ENCODE measurements around the gene RREB1.

Gene RREB1

DNA sequence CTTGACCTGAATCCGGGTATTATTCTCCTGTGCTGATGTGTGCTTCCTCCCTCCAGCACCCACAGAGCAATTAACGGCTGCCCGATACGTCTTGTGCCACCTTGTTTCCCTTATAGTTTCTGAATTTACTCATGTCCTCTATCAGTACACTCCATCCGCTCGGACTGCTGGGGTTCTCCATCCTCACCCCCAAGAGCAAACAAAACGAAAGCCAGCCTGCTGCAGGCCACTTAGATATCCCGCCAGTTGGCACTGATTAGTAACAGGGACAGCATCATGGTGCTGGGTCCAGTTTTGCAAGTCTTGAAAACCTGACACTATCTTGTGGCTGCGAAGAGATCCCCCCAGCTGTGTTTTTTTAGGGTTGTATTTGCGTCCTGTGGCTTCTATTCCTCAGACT lies 133.4 kb downstream of the RREB1 start:
- in situ Hi-C loops (cut with HindIII; ENCODE audit: low sequenced_read_pairs), result no loop called here

DNA sequence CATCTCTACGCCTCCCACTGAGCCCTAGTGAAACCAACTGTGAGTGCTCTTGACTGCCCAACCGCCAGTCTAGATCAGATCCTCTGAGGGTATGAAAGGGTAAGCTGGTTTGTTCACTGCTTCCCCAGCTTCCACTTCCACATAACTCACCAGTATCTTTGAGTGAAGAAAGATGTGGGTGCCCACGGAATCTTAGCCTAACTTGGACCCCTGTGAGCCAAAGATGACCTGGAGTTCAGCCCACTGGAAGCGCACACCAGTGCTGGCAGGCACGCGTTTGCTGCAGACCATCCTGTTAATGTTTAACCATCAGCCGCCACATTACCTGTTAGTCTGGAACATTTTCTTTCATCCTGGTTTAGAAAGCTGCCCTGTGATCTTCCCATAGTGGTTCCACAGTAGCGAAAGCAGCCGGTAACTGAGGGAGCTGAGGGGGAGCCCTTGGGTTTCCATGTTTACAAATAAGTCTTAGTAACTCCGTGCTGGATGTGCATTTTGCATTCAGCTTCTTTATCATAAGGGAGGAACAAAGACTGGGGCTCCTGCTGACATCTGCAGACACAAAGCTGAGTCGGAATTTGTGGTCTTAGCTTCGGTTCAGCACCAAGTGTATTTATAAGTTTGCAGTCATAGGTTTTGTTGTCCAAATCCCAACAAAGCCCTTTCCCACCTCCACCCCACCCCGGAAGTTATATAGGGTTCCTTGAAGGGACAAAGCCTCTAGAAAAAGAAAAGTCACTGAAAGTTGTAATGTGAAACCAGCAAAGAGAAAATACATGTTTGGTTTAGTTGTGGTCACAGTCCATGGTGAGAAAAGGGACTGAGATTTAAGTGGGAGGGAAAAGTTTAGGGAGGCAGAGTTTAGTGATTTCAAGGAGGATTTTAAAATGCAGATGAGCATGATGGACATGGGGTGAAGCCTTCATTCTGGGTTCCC lies 134.2 kb downstream of the RREB1 start:
- in situ Hi-C loops (cut with HindIII; ENCODE audit: low sequenced_read_pairs), result no loop called here

DNA sequence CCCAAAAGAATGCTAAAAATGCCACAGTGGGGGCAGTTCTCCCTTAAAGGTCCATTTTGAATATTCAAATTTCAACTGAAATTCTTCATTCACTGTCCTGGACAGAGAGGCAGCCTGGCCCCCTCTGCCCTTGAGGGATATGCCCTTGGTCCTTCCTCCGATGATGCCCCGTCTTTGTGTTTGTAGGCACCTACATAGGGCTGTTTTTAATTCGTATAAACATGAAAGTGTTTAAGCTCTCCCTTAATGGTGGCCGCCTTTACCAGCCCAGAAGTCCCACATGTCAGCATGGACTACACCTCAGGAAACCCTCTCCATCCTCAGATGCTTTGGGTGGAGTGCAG lies 135.0 kb downstream of the RREB1 start:
- in situ Hi-C loops (cut with HindIII; ENCODE audit: low sequenced_read_pairs), result no loop called here

- in situ Hi-C loops (cut with HindIII; ENCODE audit: low sequenced_read_pairs), result no loop called here
Measured at GRCh38 chr6:7243179-7243981, 135.6 kb downstream of the RREB1 start.

DNA sequence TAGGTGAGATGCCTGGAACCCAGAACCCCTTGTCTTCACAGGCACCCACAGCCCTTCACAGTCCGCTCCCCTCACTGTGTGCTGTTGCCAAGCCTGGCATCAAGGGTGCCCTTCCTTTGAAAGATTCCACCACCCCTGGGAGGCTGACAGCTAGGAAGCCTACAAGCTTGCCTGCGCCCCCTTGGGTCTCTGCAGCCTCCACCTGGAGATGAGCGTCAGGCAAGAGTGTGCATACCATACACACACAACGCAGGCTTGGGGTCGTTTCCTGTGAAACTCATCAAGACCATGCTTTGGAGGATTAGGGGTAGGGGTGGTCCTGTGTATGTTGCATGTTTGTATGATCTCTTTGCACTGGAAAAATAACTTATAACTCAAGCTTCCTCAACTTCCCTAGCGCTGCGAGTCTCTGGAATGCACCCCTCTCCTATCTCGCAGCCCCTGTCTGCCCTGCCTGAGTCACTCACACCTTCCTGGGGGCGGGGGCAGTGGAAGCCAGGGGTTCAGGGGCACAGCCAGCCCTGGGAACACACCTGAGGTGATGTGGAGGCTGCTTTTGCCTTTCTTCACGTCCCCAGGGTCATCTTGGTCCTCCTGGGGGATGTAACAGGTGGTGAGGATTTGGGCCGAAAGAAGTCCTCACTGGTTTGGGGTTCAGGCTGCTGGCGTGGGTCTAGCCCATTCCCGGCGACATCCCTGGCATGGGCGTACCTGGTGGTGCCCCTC lies 138.1 kb downstream of the RREB1 start:
- in situ Hi-C loops (cut with HindIII; ENCODE audit: low sequenced_read_pairs), result no loop called here

- in situ Hi-C loops (cut with HindIII; ENCODE audit: low sequenced_read_pairs), result no loop called here
Measured at GRCh38 chr6:7246401-7247178, 138.8 kb downstream of the RREB1 start.

DNA sequence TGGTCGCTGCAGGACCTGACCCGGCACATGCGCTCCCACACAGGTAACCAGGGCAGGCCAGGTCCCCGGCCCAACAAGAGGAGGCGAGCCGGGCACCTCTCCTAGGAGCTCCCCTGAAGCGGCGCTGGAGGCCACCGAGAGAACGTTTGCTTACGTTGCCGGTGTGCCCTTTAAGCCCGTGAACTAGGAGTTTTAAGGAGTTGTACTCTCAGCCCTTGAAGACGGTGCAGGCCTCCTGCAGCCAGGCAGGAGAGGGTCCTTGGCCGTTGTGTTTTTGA lies 139.4 kb downstream of the RREB1 start:
- in situ Hi-C loops (cut with HindIII; ENCODE audit: low sequenced_read_pairs), result no loop called here

DNA sequence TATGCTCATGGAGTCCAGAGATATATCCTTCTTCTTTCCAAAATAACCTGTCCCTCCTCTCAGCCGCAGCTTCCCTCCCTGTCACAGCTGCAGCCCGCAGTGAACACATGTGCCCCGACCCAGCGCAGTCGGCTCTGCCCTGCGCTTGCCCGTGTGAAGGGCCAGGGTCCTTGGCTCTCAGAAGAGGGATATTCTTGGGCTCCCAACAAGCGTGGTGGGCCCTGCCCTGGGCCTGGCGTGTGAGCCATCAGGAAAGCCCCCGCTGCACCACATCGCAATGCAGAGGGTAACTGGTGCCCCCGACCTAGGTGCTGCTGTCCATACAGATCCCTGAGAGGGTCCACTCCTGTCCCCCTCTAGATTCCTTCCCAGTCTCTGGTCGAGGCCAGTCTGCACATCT lies 140.1 kb downstream of the RREB1 start:
- in situ Hi-C loops (cut with HindIII; ENCODE audit: low sequenced_read_pairs), result no loop called here

- in situ Hi-C loops (cut with HindIII; ENCODE audit: low sequenced_read_pairs), result no loop called here
Measured at GRCh38 chr6:7249391-7249790, 141.6 kb downstream of the RREB1 start.

- in situ Hi-C loops (cut with HindIII; ENCODE audit: low sequenced_read_pairs), result no loop called here
Measured at GRCh38 chr6:7249946-7250643, 142.3 kb downstream of the RREB1 start.

- in situ Hi-C loops (cut with HindIII; ENCODE audit: low sequenced_read_pairs), result no loop called here
Measured at GRCh38 chr6:7250812-7251211, 143.1 kb downstream of the RREB1 start.

DNA sequence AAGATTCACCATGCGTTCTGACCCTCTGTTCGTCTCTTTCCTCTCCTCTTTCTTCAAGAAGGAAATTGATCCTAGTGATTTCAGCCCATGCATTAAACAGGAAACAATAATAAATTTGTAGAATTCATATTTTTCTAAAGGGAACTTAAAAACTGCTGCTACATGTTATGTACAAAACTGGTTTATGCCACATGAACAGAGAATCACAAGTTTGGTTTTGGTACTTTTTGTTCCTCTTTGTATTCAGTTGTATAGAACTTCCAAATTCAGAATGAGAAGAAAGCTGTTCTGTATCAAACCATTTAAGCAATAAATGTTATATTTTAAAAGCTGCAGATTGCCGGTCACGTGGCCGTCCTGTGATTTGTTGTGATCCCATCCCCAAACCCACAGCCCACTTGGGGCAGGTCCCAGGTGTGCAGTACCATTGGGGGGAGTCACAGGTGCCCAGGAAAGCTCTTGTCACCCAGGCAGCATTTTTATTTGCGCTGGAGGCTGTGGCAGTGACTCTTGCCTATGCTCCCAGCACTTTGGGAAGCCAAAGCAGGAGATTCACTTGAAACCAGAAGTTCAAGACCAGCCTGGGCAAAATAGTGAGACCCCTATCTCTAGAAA lies 144.0 kb downstream of the RREB1 start:
- in situ Hi-C loops (cut with HindIII; ENCODE audit: low sequenced_read_pairs), result no loop called here

- in situ Hi-C loops (cut with HindIII; ENCODE audit: low sequenced_read_pairs), result no loop called here
Measured at GRCh38 chr6:7252390-7252789, 144.6 kb downstream of the RREB1 start.

GRCh38 chr6:7254980-7255835 lies 147.4 kb downstream of the RREB1 start:
- in situ Hi-C loops (cut with HindIII; ENCODE audit: low sequenced_read_pairs), result no loop called here

DNA sequence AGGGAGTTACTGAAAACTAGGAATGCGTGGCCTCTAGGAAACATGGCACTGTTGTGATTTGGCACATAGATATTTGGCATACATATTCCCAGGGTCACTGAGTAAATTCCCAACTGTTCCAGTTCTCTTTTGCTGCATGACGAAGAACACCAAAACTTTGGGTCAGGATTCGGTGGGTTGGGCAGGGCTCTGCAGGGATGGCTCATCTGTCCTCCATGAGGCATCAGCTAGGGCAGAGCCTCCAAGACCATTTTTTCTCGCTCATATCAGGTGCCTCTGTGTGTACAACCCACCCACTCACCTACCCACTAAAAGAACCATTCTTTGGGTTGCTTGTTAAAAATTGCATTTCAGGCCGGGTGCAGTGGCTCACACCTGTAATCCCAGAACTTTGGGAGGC lies 148.2 kb downstream of the RREB1 start:
- in situ Hi-C loops (cut with HindIII; ENCODE audit: low sequenced_read_pairs), result no loop called here

- in situ Hi-C loops (cut with HindIII; ENCODE audit: low sequenced_read_pairs), result no loop called here
Measured at GRCh38 chr6:7256785-7257184, 149.0 kb downstream of the RREB1 start.

DNA sequence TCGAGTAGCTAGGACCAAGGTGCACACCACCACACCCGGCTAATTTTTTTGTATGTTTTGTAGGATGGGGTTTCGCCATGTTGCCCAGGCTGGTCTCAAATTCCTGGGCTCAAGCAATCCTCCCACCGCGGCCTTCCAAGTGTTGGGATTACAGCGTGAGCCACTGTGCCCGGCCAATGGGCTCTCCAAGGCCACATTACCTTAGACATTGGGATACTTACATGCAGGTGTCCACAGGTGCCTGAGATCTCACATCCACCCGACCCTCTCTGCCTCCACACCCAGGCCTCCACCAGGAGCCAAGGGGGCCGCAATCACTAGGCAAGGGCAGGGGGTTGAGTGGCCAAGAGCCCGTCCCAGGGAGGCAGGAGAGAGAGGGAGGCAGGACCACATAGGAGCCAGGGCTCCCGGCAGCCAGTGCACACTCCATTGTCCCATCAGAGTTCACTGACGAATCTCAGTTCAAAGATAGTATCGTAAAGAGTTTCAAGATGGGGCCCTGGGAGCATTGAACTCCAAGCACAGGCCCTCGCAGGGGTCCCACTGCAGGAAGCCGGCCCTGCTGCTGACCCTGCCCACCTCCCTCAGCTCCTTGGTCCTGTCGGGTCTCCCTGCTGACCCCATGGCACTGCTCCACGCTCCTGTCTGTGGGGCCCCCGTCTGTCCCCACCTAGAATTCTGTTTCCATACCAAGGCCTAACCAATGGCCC lies 149.9 kb downstream of the RREB1 start:
- in situ Hi-C loops (cut with HindIII; ENCODE audit: low sequenced_read_pairs), result no loop called here

- in situ Hi-C loops (cut with HindIII; ENCODE audit: low sequenced_read_pairs), result no loop called here
Measured at GRCh38 chr6:7258231-7258763, 150.5 kb downstream of the RREB1 start.
